Calu3 (cell line): ENCODE data around the gene MALT1. TPM values are rescaled to one million over a fixed set of nuclear protein-coding genes. Genes with fewer than 3 reads are reported as not detected.

Experiments used
- BruUV-seq: library from RNA; stranded (reverse); fragments of 400-500 nt; replicated peaks from 2 replicates; lab custom pipeline; 2021; lab: Mats Ljungman, UMichigan
- CTCF ChIA-PET: fragments of 300-600 bp; sonication (Branson Sonifier 250); formaldehyde crosslinking; loops from one replicate; lab custom pipeline; 2022; ENCODE audit warnings: antibody characterized with exemption; lab: Charles Lee
- DNase-seq: peaks from one replicate; pipeline ENCODE4 v3.0.0; 2022
- H3K27ac Mint-ChIP-seq: one replicate; pipeline ENCODE4 v1.8.0; 2022; ENCODE audit warnings: mixed read lengths; ENCODE audit not compliant: unreplicated experiment
- H3K27me3 Mint-ChIP-seq: one replicate; pipeline ENCODE4 v1.8.0; 2022; ENCODE audit warnings: mixed read lengths; ENCODE audit not compliant: unreplicated experiment
- H3K36me3 Mint-ChIP-seq: one replicate; pipeline ENCODE4 v1.8.0; 2022; ENCODE audit warnings: mild to moderate bottlenecking, moderate library complexity, mixed read lengths; ENCODE audit not compliant: insufficient read depth, unreplicated experiment
- H3K4me1 Mint-ChIP-seq: one replicate; pipeline ENCODE4 v1.8.0; 2022; ENCODE audit warnings: mild to moderate bottlenecking, low read depth, mixed read lengths; ENCODE audit not compliant: unreplicated experiment
- H3K4me3 Mint-ChIP-seq: one replicate; pipeline ENCODE4 v1.8.0; 2022; ENCODE audit warnings: mild to moderate bottlenecking, low read depth, moderate library complexity, mixed read lengths; ENCODE audit not compliant: unreplicated experiment
- H3K9me3 Mint-ChIP-seq: one replicate; pipeline ENCODE4 v1.8.0; 2022; ENCODE audit warnings: low read depth, mixed read lengths; ENCODE audit not compliant: unreplicated experiment
- CTCF ChIP-seq: fragments of 200-600 bp; IDR thresholded peaks from one replicate; pipeline ENCODE4 v1.8.0; 2022; ENCODE audit warnings: antibody characterized with exemption; ENCODE audit not compliant: unreplicated experiment
- intact Hi-C: fragments of 100-400 bp; cut with micrococcal nuclease; formaldehyde crosslinking; loops from one replicate; pipeline ENCODE4 v1.10.0; 2022; ENCODE audit not compliant: unreplicated experiment
- total RNA-seq: library from RNA; stranded (reverse); gene quantifications from 2 replicates; pipeline ENCODE4 v1.2.3, GENCODE V29; 2022

MALT1 gene
- total RNA-seq, 1 experiment from 2014 or later, result 37.6 TPM

- Mint-ChIP-seq H3K4me1 (peaks cover 57% of the 10 kb centered on the region), H3K27ac (peak overlapping the region; percentile 98), H3K27me3 (no peaks in the 10 kb centered on the region), H3K36me3 (peaks cover 50% of the 10 kb centered on the region), H3K9me3 (peaks cover 2% of the 10 kb centered on the region), H3K4me3 (no peak overlapping the region)
- TF ChIP-seq CTCF, result no peak
- CTCF ChIA-PET, result interaction anchor here (0.8 to 1.5 kb wide), 7 partner anchors 62 to 282 kb away, joined by 3 to 9 read pairs (median 6); partner anchors contain the start of gene ZNF532
- intact Hi-C loops, result loop anchor here (2.0 to 10.0 kb wide), 2 partner anchors 72 to 206 kb away; no protein-coding TSS in a partner anchor
- no peak for DNase-seq
- no TSS peak for BruUV-seq
Measured at GRCh38 chr18:58788470-58788869, 117.2 kb downstream of the MALT1 start.

GRCh38 chr18:58788971-58789875, 118.0 kb downstream of the MALT1 start:
- DNase-seq, result peak; percentile 87
- no peak for TF ChIP-seq CTCF
- Mint-ChIP-seq H3K4me3 (no peak overlapping the region), H3K27me3 (no peaks in the 10 kb centered on the region), H3K4me1 (peaks cover 53% of the 10 kb centered on the region), H3K9me3 (peaks cover 2% of the 10 kb centered on the region), H3K27ac (peak overlapping the region; percentile 98), H3K36me3 (peaks cover 50% of the 10 kb centered on the region)
- BruUV-seq, result no TSS peak
- intact Hi-C loops, result loop anchor here (1.0 to 10.0 kb wide), 4 partner anchors 36 to 206 kb away; no protein-coding TSS in a partner anchor
- CTCF ChIA-PET, result interaction anchor here (0.5 to 1.5 kb wide), 10 partner anchors 11 to 475 kb away, joined by 3 to 9 read pairs (median 3); partner anchors contain the start of gene ZNF532

GRCh38 chr18:58789876-58790240, 118.6 kb downstream of the MALT1 start:
- Mint-ChIP-seq H3K9me3 (peaks cover 2% of the 10 kb centered on the region), H3K36me3 (peaks cover 44% of the 10 kb centered on the region), H3K27ac (peak overlapping the region; percentile 98), H3K4me1 (peaks cover 47% of the 10 kb centered on the region), H3K4me3 (no peak overlapping the region), H3K27me3 (no peaks in the 10 kb centered on the region)
- TF ChIP-seq CTCF, result no peak
- CTCF ChIA-PET, result interaction anchor here (0.6 to 1.5 kb wide), 2 partner anchors 11 to 281 kb away, joined by 3 to 9 read pairs; no protein-coding TSS in a partner anchor
- intact Hi-C loops, result loop anchor here (1.0 to 10.0 kb wide), 4 partner anchors 35 to 205 kb away; no protein-coding TSS in a partner anchor
- no TSS peak for BruUV-seq
- peak; percentile 36 for DNase-seq

GRCh38 chr18:58792086-58792485, 120.8 kb downstream of the MALT1 start:
- peak overlapping the region; percentile 76 for H3K27ac Mint-ChIP-seq
- H3K36me3 Mint-ChIP-seq, result peaks cover 33% of the 10 kb centered on the region
- peaks cover 42% of the 10 kb centered on the region for H3K4me1 Mint-ChIP-seq
- no peaks in the 10 kb centered on the region for H3K27me3 Mint-ChIP-seq
- CTCF ChIA-PET, result no interaction called here
- BruUV-seq, result no TSS peak
- peaks cover 2% of the 10 kb centered on the region for H3K9me3 Mint-ChIP-seq
- no peak overlapping the region for H3K4me3 Mint-ChIP-seq
- TF ChIP-seq CTCF, result no peak
- DNase-seq, result peak; percentile 13
- intact Hi-C loops, result no loop called here
